ENCODE results near the gene SND1. TPM values are rescaled to one million over a fixed set of nuclear protein-coding genes. Genes with fewer than 3 reads are reported as not detected.

SND1 gene
- total and polyA plus RNA-seq, 2 donors from 2014 or later: 83.0 to 154 TPM

DNA sequence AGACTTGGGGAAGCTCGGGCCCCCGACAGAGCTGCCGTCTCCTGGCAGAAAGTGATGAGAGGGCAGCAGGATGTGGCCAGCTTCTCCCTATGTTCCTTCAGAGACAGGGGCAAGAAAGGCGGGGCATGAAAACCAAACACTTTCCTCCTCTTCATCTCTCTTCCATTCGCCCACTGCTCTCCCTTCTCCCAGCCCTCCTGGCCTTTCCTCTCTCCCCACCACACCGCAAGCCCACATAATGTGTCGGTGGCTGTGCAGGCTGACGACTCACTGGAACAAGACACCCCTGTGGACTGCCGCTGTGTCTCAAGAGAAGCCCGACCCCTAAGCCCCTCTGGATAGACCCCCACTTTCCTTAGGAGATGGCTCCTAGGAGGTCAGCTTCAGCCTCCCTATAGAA lies 438.5 kb downstream of the SND1 start:
- H3K36me3 ChIP-seq (ENCODE audit: control insufficient read depth in 2 of 3, insufficient read depth in 3 of 3, low read length in 3 of 3): peaks cover 0 to 27% (median 14%) of the 10 kb centered on the region in 3 donors

DNA sequence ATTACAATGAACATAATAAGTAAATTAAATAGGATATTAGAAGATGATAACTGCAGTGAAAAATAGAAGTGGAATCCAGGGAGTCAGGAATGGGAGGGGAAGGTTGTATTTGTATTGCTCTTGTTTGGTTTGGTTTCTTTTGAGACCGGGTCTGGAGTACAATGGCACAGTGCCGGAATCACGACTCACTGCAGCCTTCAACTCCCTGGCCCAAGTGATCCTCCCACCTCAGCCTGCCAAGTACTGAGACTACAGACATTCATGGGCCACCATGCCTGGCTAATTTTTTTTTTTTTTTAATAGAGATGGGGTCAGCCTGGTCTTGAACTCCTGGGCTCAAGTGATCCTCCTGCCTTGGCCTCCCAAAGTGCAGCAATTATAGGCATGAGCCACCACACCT lies 439.1 kb downstream of the SND1 start:
- Histone ChIP-seq H3K4me3 (ENCODE audit: low read length in 3 of 3) (no peak overlapping the region), H3K36me3 (ENCODE audit: control insufficient read depth in 2 of 3, insufficient read depth in 3 of 3, low read length in 3 of 3) (peaks cover 0 to 21% (median 14%) of the 10 kb centered on the region in 3 donors), H3K9ac (ENCODE audit: low read length in 3 of 3) (no peak overlapping the region), H3K4me1 (ENCODE audit: control insufficient read depth in 2 of 3, insufficient read depth in 2 of 3, low read depth in 1 of 3, low read length in 3 of 3) (peaks cover 0 to 5% (median 0%) of the 10 kb centered on the region in 3 donors), H3K27me3 (ENCODE audit: control insufficient read depth, insufficient read depth, low read length) (no peaks in the 10 kb centered on the region), H3K9me3 (ENCODE audit: control insufficient read depth in 2 of 3, insufficient read depth in 1 of 3, low read length in 3 of 3) (no peaks in the 10 kb centered on the region), H3K27ac (ENCODE audit: low read depth in 2 of 2, low read length in 2 of 2) (no peak overlapping the region)
- no peak for DNase-seq
- TF ChIP-seq, protein P1, sequence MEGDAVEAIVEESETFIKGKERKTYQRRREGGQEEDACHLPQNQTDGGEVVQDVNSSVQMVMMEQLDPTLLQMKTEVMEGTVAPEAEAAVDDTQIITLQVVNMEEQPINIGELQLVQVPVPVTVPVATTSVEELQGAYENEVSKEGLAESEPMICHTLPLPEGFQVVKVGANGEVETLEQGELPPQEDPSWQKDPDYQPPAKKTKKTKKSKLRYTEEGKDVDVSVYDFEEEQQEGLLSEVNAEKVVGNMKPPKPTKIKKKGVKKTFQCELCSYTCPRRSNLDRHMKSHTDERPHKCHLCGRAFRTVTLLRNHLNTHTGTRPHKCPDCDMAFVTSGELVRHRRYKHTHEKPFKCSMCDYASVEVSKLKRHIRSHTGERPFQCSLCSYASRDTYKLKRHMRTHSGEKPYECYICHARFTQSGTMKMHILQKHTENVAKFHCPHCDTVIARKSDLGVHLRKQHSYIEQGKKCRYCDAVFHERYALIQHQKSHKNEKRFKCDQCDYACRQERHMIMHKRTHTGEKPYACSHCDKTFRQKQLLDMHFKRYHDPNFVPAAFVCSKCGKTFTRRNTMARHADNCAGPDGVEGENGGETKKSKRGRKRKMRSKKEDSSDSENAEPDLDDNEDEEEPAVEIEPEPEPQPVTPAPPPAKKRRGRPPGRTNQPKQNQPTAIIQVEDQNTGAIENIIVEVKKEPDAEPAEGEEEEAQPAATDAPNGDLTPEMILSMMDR (IDR thresholded peaks at IDR 0.05; ENCODE audit: borderline replicate concordance, extremely low read depth, insufficient read depth): no peak
- intact Hi-C loops (cut with DNase I): no loop called here
- no peak for FAIRE-seq

More for the DNA sequence above, 438.5 kb downstream of the SND1 start:
- no peak overlapping the region for H3K4me3 ChIP-seq (ENCODE audit: low read length in 3 of 3)
- DNase-seq (no peak), FAIRE-seq (no peak)
- H3K27ac ChIP-seq (ENCODE audit: low read depth in 2 of 2, low read length in 2 of 2): no peak overlapping the region
- intact Hi-C loops (cut with DNase I): no loop called here
- peaks cover 0 to 5% (median 0%) of the 10 kb centered on the region in 3 donors for H3K4me1 ChIP-seq (ENCODE audit: control insufficient read depth in 2 of 3, insufficient read depth in 2 of 3, low read depth in 1 of 3, low read length in 3 of 3)
- TF ChIP-seq, protein P1 (IDR thresholded peaks at IDR 0.05; ENCODE audit: borderline replicate concordance, extremely low read depth, insufficient read depth): no peak
- H3K9ac ChIP-seq (ENCODE audit: low read length in 3 of 3): no peak overlapping the region
- H3K27me3 ChIP-seq (ENCODE audit: control insufficient read depth, insufficient read depth, low read length): no peaks in the 10 kb centered on the region
- H3K9me3 ChIP-seq (ENCODE audit: control insufficient read depth in 2 of 3, insufficient read depth in 1 of 3, low read length in 3 of 3): no peaks in the 10 kb centered on the region

DNA sequence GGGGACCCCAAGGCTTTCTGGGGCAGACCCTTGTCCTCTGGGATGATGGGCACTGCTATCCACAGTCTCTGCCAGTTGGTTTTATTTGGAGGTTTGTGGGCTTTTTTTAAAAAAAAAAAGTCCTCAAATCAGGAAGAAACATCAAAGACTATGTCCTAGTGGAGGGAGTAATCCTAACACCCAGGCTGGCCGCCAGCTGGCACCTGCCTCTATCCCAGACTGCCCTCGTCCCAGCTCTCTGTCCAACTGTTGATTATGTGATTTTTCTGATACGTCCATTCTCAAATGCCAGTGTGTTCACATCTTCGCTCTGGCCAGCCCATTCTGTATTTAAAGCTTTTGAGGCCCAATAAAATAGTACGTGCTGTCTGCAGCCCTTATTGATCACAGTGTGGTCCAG lies 440.2 kb downstream of the SND1 start:
- no peak overlapping the region for H3K9ac ChIP-seq (ENCODE audit: low read length in 3 of 3)
- peaks cover 0 to 18% (median 11%) of the 10 kb centered on the region in 3 donors for H3K36me3 ChIP-seq (ENCODE audit: control insufficient read depth in 2 of 3, insufficient read depth in 3 of 3, low read length in 3 of 3)
- no peak overlapping the region for H3K4me3 ChIP-seq (ENCODE audit: low read length in 3 of 3)
- H3K27ac ChIP-seq (ENCODE audit: low read depth in 2 of 2, low read length in 2 of 2): no peak overlapping the region
- DNase-seq: no peak
- H3K27me3 ChIP-seq (ENCODE audit: control insufficient read depth, insufficient read depth, low read length): no peaks in the 10 kb centered on the region
- intact Hi-C loops (cut with DNase I): no loop called here
- no peak for FAIRE-seq
- peaks cover 0 to 5% (median 0%) of the 10 kb centered on the region in 3 donors for H3K4me1 ChIP-seq (ENCODE audit: control insufficient read depth in 2 of 3, insufficient read depth in 2 of 3, low read depth in 1 of 3, low read length in 3 of 3)
- TF ChIP-seq, protein P1 (IDR thresholded peaks at IDR 0.05; ENCODE audit: borderline replicate concordance, extremely low read depth, insufficient read depth): no peak
- H3K9me3 ChIP-seq (ENCODE audit: control insufficient read depth in 2 of 3, insufficient read depth in 1 of 3, low read length in 3 of 3): no peaks in the 10 kb centered on the region

Measured in kidney (tissue), 14 donors.